ENCODE measurements around the gene PLAAT1.

DNA sequence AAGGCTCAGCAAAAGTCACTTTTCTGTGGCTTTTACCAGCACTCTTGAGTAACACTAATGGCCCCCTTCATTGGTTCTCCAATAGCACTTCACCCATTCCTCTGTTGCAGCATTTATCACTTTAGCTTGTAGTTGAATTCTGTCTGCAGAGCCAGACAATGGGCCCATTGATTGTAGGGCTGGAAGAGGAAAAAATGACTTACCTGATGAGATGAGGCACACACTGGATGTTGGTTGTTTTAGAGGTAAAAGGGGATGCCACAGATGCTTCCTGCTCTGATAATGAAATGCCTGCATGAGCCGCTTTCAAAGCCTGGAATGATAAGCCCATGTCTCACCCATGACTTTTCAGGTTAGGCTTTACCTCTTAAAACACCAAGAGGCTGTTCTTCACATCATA lies 64.3 kb downstream of the PLAAT1 start:
- TF ChIP-seq, protein P1, sequence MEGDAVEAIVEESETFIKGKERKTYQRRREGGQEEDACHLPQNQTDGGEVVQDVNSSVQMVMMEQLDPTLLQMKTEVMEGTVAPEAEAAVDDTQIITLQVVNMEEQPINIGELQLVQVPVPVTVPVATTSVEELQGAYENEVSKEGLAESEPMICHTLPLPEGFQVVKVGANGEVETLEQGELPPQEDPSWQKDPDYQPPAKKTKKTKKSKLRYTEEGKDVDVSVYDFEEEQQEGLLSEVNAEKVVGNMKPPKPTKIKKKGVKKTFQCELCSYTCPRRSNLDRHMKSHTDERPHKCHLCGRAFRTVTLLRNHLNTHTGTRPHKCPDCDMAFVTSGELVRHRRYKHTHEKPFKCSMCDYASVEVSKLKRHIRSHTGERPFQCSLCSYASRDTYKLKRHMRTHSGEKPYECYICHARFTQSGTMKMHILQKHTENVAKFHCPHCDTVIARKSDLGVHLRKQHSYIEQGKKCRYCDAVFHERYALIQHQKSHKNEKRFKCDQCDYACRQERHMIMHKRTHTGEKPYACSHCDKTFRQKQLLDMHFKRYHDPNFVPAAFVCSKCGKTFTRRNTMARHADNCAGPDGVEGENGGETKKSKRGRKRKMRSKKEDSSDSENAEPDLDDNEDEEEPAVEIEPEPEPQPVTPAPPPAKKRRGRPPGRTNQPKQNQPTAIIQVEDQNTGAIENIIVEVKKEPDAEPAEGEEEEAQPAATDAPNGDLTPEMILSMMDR (IDR thresholded peaks at IDR 0.05; ENCODE audit: low read length): no peak
- TF ChIP-seq EZH2 (optimal IDR thresholded peaks at IDR 0.05; ENCODE audit: low read depth, low read length) (no peak), EZH2phosphoT487 (IDR thresholded peaks at IDR 0.05; ENCODE audit: low read length) (no peak)

Measured in MM.1S (cell line).